Measurements from ENCODE around the gene LAMA4.

GRCh38 chr6:112145080-112145573, 109.2 kb downstream of the LAMA4 start:
- TF ChIP-seq, protein P1, sequence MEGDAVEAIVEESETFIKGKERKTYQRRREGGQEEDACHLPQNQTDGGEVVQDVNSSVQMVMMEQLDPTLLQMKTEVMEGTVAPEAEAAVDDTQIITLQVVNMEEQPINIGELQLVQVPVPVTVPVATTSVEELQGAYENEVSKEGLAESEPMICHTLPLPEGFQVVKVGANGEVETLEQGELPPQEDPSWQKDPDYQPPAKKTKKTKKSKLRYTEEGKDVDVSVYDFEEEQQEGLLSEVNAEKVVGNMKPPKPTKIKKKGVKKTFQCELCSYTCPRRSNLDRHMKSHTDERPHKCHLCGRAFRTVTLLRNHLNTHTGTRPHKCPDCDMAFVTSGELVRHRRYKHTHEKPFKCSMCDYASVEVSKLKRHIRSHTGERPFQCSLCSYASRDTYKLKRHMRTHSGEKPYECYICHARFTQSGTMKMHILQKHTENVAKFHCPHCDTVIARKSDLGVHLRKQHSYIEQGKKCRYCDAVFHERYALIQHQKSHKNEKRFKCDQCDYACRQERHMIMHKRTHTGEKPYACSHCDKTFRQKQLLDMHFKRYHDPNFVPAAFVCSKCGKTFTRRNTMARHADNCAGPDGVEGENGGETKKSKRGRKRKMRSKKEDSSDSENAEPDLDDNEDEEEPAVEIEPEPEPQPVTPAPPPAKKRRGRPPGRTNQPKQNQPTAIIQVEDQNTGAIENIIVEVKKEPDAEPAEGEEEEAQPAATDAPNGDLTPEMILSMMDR (conservative IDR thresholded peaks at IDR 0.05; ENCODE audit: low read depth, low read length) = no peak
- no peak for TF ChIP-seq EZH2 (IDR thresholded peaks at IDR 0.05; ENCODE audit: low read length, unreplicated experiment)
